ENCODE data around the gene TAS2R39. TPM values are rescaled to one million over a fixed set of nuclear protein-coding genes. Genes with fewer than 3 reads are reported as not detected.
"Not testable (repeated sequence)": the region's sequence is repeated elsewhere in the genome, so short reads cannot be mapped to it uniquely, and the experiment has no call there.

The TAS2R39 gene
- total RNA-seq (not detected), polyA plus RNA-seq (not detected)
- long read RNA-seq, donor 1, result 0 reads
- long read RNA-seq, donor 2, result 0 reads
- long read RNA-seq, donor 3, result 0 reads
- long read RNA-seq, donor 4, result 0 reads
- long read RNA-seq, donor 5, result 0 reads
- long read RNA-seq, donor 6, result 0 reads
- long read RNA-seq, donor 7, result 0 reads
- long read RNA-seq, donor 8, result 0 reads
- long read RNA-seq, donor 9, result 0 reads
- long read RNA-seq, donor 10, result 0 reads

- no peaks in the 10 kb centered on the region for H3K9me3 ChIP-seq (replicated peaks in 1 of 3)
- WGBS, 4 donors, result 58 to 77% (median 68%) methylated on average over 3 of the region's 3 CpGs
- intact Hi-C loops (cut with DNase I), result no loop called here
- TF ChIP-seq POLR2A (IDR thresholded peaks at IDR 0.05), result no peak
- no peak for TF ChIP-seq CTCF (IDR thresholded peaks at IDR 0.05)
- no peaks in the 10 kb centered on the region for H3K4me1 ChIP-seq (replicated peaks in 1 of 2)
- H3K27me3 ChIP-seq, result no peaks in the 10 kb centered on the region
- no peaks in the 10 kb centered on the region for H3K36me3 ChIP-seq (replicated peaks in 1 of 2)
- DNase-seq, result no peak
- H3K4me3 ChIP-seq, result no peak within 1 kb of the TSS
- H3K27ac ChIP-seq, result no peak within 1 kb of the TSS
Observed at GRCh38 chr7:143183024-143183423, at the start of gene TAS2R39. Gene TAS2R39 (plus strand): TSS chr7:143183419. CDS start chr7:143183419, 0 bp downstream.

- Histone ChIP-seq H3K4me3 (no peak overlapping the region), H3K36me3 (replicated peaks in 1 of 2) (no peaks in the 10 kb centered on the region), H3K27me3 (no peaks in the 10 kb centered on the region), H3K27ac (no peak overlapping the region), H3K9me3 (replicated peaks in 1 of 3) (no peaks in the 10 kb centered on the region), H3K4me1 (replicated peaks in 1 of 2) (no peaks in the 10 kb centered on the region)
- intact Hi-C loops (cut with DNase I), result no loop called here
- TF ChIP-seq POLR2A (IDR thresholded peaks at IDR 0.05) (no peak), CTCF (IDR thresholded peaks at IDR 0.05) (no peak)
- DNase-seq, result no peak
Observed at GRCh38 chr7:143147070-143147469, 36.1 kb upstream of the TAS2R39 start.

GRCh38 chr7:143148050-143148449, 35.2 kb upstream of the TAS2R39 start:
- Histone ChIP-seq H3K9me3 (replicated peaks in 1 of 3) (no peaks in the 10 kb centered on the region), H3K4me1 (replicated peaks in 1 of 2) (no peaks in the 10 kb centered on the region), H3K4me3 (no peak overlapping the region), H3K36me3 (replicated peaks in 1 of 2) (no peaks in the 10 kb centered on the region), H3K27ac (no peak overlapping the region), H3K27me3 (no peaks in the 10 kb centered on the region)
- DNase-seq, result no peak
- intact Hi-C loops (cut with DNase I), result no loop called here
- no peak for TF ChIP-seq CTCF (IDR thresholded peaks at IDR 0.05)
- TF ChIP-seq POLR2A (IDR thresholded peaks at IDR 0.05), result no peak
- WGBS, 4 donors, result 57 to 67% (median 63%) methylated on average over 4 of the region's 4 CpGs

GRCh38 chr7:143148651-143149050, 34.6 kb upstream of the TAS2R39 start:
- intact Hi-C loops (cut with DNase I), result no loop called here
- TF ChIP-seq CTCF (IDR thresholded peaks at IDR 0.05) (no peak), POLR2A (IDR thresholded peaks at IDR 0.05) (no peak)
- H3K36me3 ChIP-seq (replicated peaks in 1 of 2), result no peaks in the 10 kb centered on the region
- H3K4me3 ChIP-seq, result no peak overlapping the region
- no peaks in the 10 kb centered on the region for H3K9me3 ChIP-seq (replicated peaks in 1 of 3)
- H3K27me3 ChIP-seq, result no peaks in the 10 kb centered on the region
- DNase-seq, result no peak
- H3K4me1 ChIP-seq (replicated peaks in 1 of 2), result no peaks in the 10 kb centered on the region
- no peak overlapping the region for H3K27ac ChIP-seq

GRCh38 chr7:143150696-143151095, 32.5 kb upstream of the TAS2R39 start:
- WGBS, 4 donors, result 91 to 95% (median 93%) methylated on average over 6 of the region's 6 CpGs
- intact Hi-C loops (cut with DNase I); H3K27ac ChIP-seq; H3K27me3 ChIP-seq; H3K4me3 ChIP-seq; H3K4me1 ChIP-seq (replicated peaks in 1 of 2); H3K36me3 ChIP-seq (replicated peaks in 1 of 2); H3K9me3 ChIP-seq (replicated peaks in 1 of 3); DNase-seq: not testable (repeated sequence)

- H3K4me1 ChIP-seq (replicated peaks in 1 of 2); H3K27ac ChIP-seq; H3K27me3 ChIP-seq; DNase-seq; intact Hi-C loops (cut with DNase I); H3K9me3 ChIP-seq (replicated peaks in 1 of 3); H3K36me3 ChIP-seq (replicated peaks in 1 of 2); H3K4me3 ChIP-seq: not testable (repeated sequence)
- 83 to 96% (median 90%) methylated on average over 3 of the region's 3 CpGs for WGBS, 4 donors
Observed at GRCh38 chr7:143158617-143159016, 24.6 kb upstream of the TAS2R39 start.

Measured in adrenal gland (tissue), 19 donors.